SK-N-SH (cell line): ENCODE data around the gene GALNT12. TPM values are rescaled to one million over a fixed set of nuclear protein-coding genes. Genes with fewer than 3 reads are reported as not detected.

Source experiments
- CTCF ChIA-PET: fragments of 300-600, 350-600 bp; formaldehyde crosslinking; extraction: SDS; loops from one replicate; lab custom pipeline; 2021; lab: Yijun Ruan, JAX
- POLR2A ChIA-PET: fragments of 350-600 bp; sonication (Branson Sonifier 250); formaldehyde crosslinking; extraction: SDS; loops from one replicate; lab custom pipeline; 2020; ENCODE audit warnings: antibody characterized with exemption, inconsistent platforms; lab: Yijun Ruan, JAX
- DNase-seq: peaks from one replicate; pipeline ENCODE4 v3.0.0; 2012
- H2AFZ ChIP-seq: fragments of 200-600 bp; sonication (generic); 2 replicates; pipeline ENCODE4 v1.8.1; 2016; ENCODE audit warnings: antibody characterized with exemption, mild to moderate bottlenecking, low read depth
- H3F3A ChIP-seq: fragments of 200-600 bp; sonication (generic); replicated peaks from 2 replicates; pipeline ENCODE3; 2016; ENCODE audit warnings: antibody characterized with exemption, mild to moderate bottlenecking; ENCODE audit not compliant: insufficient read depth
- H3K27ac ChIP-seq, 2 experiments: fragments of 200-500 bp in 1 of 2; fragments of 200-600 bp in 1 of 2; sonication (Bioruptor generic) in 1 of 2; sonication (generic), shearing (Covaris generic) in 1 of 2; 2 replicates each; pipeline versions ENCODE4 v1.5.1 to v1.6.1; 2014 to 2016; ENCODE audit warnings: low read depth in 2 of 2, inconsistent platforms in 1 of 2, low read length in 1 of 2, mild to moderate bottlenecking in 1 of 2, mixed read lengths in 1 of 2
- H3K27me3 ChIP-seq: fragments of 200-600 bp; sonication (generic), shearing (Covaris generic); 2 replicates; pipeline ENCODE4 v1.6.1; 2016; ENCODE audit warnings: mixed run types; ENCODE audit not compliant: insufficient read depth
- H3K36me3 ChIP-seq, 2 experiments: fragments of 200-500 bp in 1 of 2; fragments of 200-600 bp in 1 of 2; sonication (Bioruptor generic) in 1 of 2; sonication (generic) in 1 of 2; replicated peaks in 1 of 2; 2 replicates each; pipeline versions ENCODE3 to v1.5.1; 2014 to 2016; ENCODE audit warnings: low read length in 1 of 2, mild to moderate bottlenecking in 1 of 2; ENCODE audit not compliant: insufficient read depth in 2 of 2, control insufficient read depth in 1 of 2
- H3K4me1 ChIP-seq, 2 experiments: fragments of 200-500 bp in 1 of 2; fragments of 200-600 bp in 1 of 2; sonication (Bioruptor generic) in 1 of 2; sonication (generic), shearing (Covaris generic) in 1 of 2; 2 replicates each; pipeline versions ENCODE4 v1.5.1 to v1.6.1; 2014 to 2016; ENCODE audit warnings: low read depth in 1 of 2, low read length in 1 of 2, mixed run types in 1 of 2; ENCODE audit not compliant: insufficient read depth in 2 of 2, control insufficient read depth in 1 of 2
- H3K4me2 ChIP-seq: fragments of 200-600 bp; sonication (generic), shearing (Covaris generic); 2 replicates; pipeline ENCODE4 v1.6.1; 2017; ENCODE audit warnings: mixed run types
- H3K4me3 ChIP-seq, 2 experiments: fragments of 200-500 bp in 1 of 2; fragments of 200-600 bp in 1 of 2; sonication (Bioruptor generic) in 1 of 2; sonication (generic), shearing (Covaris generic) in 1 of 2; 2 replicates each; pipeline versions ENCODE4 v1.5.1 to v1.8.1; 2014 to 2016; ENCODE audit warnings: low read depth in 2 of 2, inconsistent platforms in 1 of 2, low read length in 1 of 2, mild to moderate bottlenecking in 1 of 2, mixed read lengths in 1 of 2, moderate library complexity in 1 of 2
- H3K79me2 ChIP-seq: fragments of 200-600 bp; sonication (generic); 2 replicates; pipeline ENCODE4 v1.8.1; 2017; ENCODE audit warnings: mild to moderate bottlenecking; ENCODE audit not compliant: insufficient read depth
- H3K9ac ChIP-seq: fragments of 200-600 bp; sonication (generic); 2 replicates; pipeline ENCODE4 v1.6.1; 2017; ENCODE audit warnings: mixed run types
- H3K9me2 ChIP-seq: fragments of 200-600 bp; sonication (generic); 2 replicates; pipeline ENCODE4 v1.6.1; 2017; ENCODE audit warnings: mixed run types
- H3K9me3 ChIP-seq: fragments of 200-600 bp; sonication (generic); 2 replicates; pipeline ENCODE4 v1.6.1; 2017; ENCODE audit warnings: mixed run types, mild to moderate bottlenecking, moderate library complexity
- H4K20me1 ChIP-seq: fragments of 200-600 bp; sonication (generic); 2 replicates; pipeline ENCODE4 v1.6.1; 2017; ENCODE audit warnings: mild to moderate bottlenecking, mixed run types; ENCODE audit not compliant: insufficient read depth
- CHD2 ChIP-seq: fragments of 150-350 bp; IDR thresholded peaks from 2 replicates; pipeline ENCODE4 v1.6.1; 2018; ENCODE audit warnings: low read length; ENCODE audit not compliant: partially characterized antibody
- EP300 ChIP-seq, 2 experiments: IDR thresholded peaks; 2 replicates each; pipeline versions ENCODE4 v1.4.0 to v1.6.1; 2012; ENCODE audit warnings: borderline replicate concordance in 1 of 2, low read depth in 1 of 2, low read length in 1 of 2
- EZH2phosphoT487 ChIP-seq: fragments of 200-600 bp; sonication (generic); IDR thresholded peaks from 2 replicates; pipeline ENCODE4 v1.6.1; 2017; ENCODE audit warnings: low read depth, mixed run types, mild to moderate bottlenecking, antibody characterized with exemption, moderate library complexity, borderline replicate concordance
- FOXJ3 ChIP-seq: sonication (generic); formaldehyde crosslinking; IDR thresholded peaks from 2 replicates; pipeline ENCODE4 v1.5.1; 2020; ENCODE audit warnings: mild to moderate bottlenecking, missing genetic modification reagents
- GABPA ChIP-seq: IDR thresholded peaks from 2 replicates; pipeline ENCODE4 v1.4.0; 2012; ENCODE audit warnings: low read depth, mild to moderate bottlenecking
- GATA2 ChIP-seq: sonication (generic); formaldehyde crosslinking; IDR thresholded peaks from 2 replicates; pipeline ENCODE4 v1.5.0; 2020; ENCODE audit warnings: mild to moderate bottlenecking, missing genetic modification reagents
- IRF3 ChIP-seq: fragments of 150-350 bp; IDR thresholded peaks from 2 replicates; pipeline ENCODE4 v1.6.1; 2016; ENCODE audit warnings: mild to moderate bottlenecking, low read depth, low read length
- JUND ChIP-seq: IDR thresholded peaks from 2 replicates; pipeline ENCODE4 v1.4.0; 2012
- MXI1 ChIP-seq: IDR thresholded peaks from 2 replicates; pipeline ENCODE4 v1.6.1; 2012; ENCODE audit warnings: mild to moderate bottlenecking, low read depth, low read length, improper control_type of control experiment
- NFIC ChIP-seq: IDR thresholded peaks from 2 replicates; pipeline ENCODE4 v1.4.0; 2012; ENCODE audit warnings: borderline replicate concordance
- POLR2AphosphoS5 ChIP-seq: IDR thresholded peaks from 2 replicates; pipeline ENCODE4 v1.6.1; 2012; ENCODE audit warnings: low read depth, low read length
- RAD21 ChIP-seq: IDR thresholded peaks from 2 replicates; pipeline ENCODE4 v1.6.1; 2012; ENCODE audit warnings: mild to moderate bottlenecking, low read length
- REST ChIP-seq: IDR thresholded peaks from 2 replicates; pipeline ENCODE4 v1.6.1; 2012; ENCODE audit warnings: mild to moderate bottlenecking, low read depth, low read length, moderate library complexity
- SIN3A ChIP-seq: IDR thresholded peaks from 2 replicates; pipeline ENCODE4 v1.6.1; 2012; ENCODE audit warnings: low read depth, mild to moderate bottlenecking, low read length, moderate library complexity, borderline replicate concordance
- SMC3 ChIP-seq: IDR thresholded peaks from 2 replicates; pipeline ENCODE4 v1.6.1; 2012; ENCODE audit warnings: low read depth, low read length, improper control_type of control experiment
- TAF1 ChIP-seq: IDR thresholded peaks from 2 replicates; pipeline ENCODE4 v1.6.1; 2012; ENCODE audit warnings: low read depth, mild to moderate bottlenecking, low read length, moderate library complexity, borderline replicate concordance
- TCF12 ChIP-seq: IDR thresholded peaks from 2 replicates; pipeline ENCODE4 v1.4.0; 2012
- USF1 ChIP-seq: IDR thresholded peaks from 2 replicates; pipeline ENCODE4 v1.4.0; 2012; ENCODE audit warnings: low read depth, borderline replicate concordance
- USF2 ChIP-seq: fragments of 150-350 bp; IDR thresholded peaks from 2 replicates; pipeline ENCODE4 v1.6.1; 2017; ENCODE audit warnings: antibody characterized with exemption, low read length, low read depth, borderline replicate concordance
- YY1 ChIP-seq: IDR thresholded peaks from 2 replicates; pipeline ENCODE4 v1.4.0; 2012; ENCODE audit warnings: low read depth, mild to moderate bottlenecking
- WGBS: methylation state at CpG from one replicate; pipeline ENCODE4 v1.1.6; 2017; ENCODE audit warnings: low lambda C conversion rate; 5-methylcytosine and 5-hydroxymethylcytosine counted together
- polyA plus RNA-seq, 3 experiments: library from polyadenylated mRNA; depleted of rRNA; stranded (reverse); fragments of >200 nt; gene quantifications; 2 replicates each; pipeline ENCODE4 v1.2.3, GENCODE V29; 2012

The GALNT12 gene
- polyA plus RNA-seq, 1 of the 3 experiments (the other 2 are of a cell fraction) = 7.4 TPM

- no peak for TF ChIP-seq EP300 (IDR thresholded peaks at IDR 0.05; ENCODE audit: borderline replicate concordance in 1 of 2, low read depth in 1 of 2, low read length in 1 of 2)
Measured at GRCh38 chr9:98874721-98875255, 67.3 kb downstream of the GALNT12 start (continued).

- POLR2A ChIA-PET = no interaction called here
- Histone ChIP-seq H3K9me3 (no peaks in the 10 kb centered on the region), H3K4me1 (no peaks in the 10 kb centered on the region), H3K4me2 (no peak overlapping the region), H4K20me1 (no peaks in the 10 kb centered on the region), H3K9ac (no peak overlapping the region), H3K79me2 (no peaks in the 10 kb centered on the region), H3K27me3 (no peaks in the 10 kb centered on the region; the same call in 1 of the 2 replicates), H3K9me2 (no peaks in the 10 kb centered on the region), H3K36me3 (no peaks in the 10 kb centered on the region), H3K4me3 (no peak overlapping the region), H2AFZ (no peak overlapping the region), H3K27ac (no peak overlapping the region), H3F3A (no peaks in the 10 kb centered on the region)
- DNase-seq = no peak
- no peak for TF ChIP-seq TAF1
- TF ChIP-seq FOXJ3 (CRISPR knock-in tag) = no peak
- TF ChIP-seq YY1 = no peak
- TF ChIP-seq IRF3 = no peak
- TF ChIP-seq RAD21 = no peak
- TF ChIP-seq POLR2AphosphoS5 = no peak
- no peak for TF ChIP-seq TCF12
- TF ChIP-seq REST = no peak
- TF ChIP-seq GABPA = no peak
- TF ChIP-seq SMC3 = no peak
- no peak for TF ChIP-seq GATA2
- no peak for TF ChIP-seq NFIC
- TF ChIP-seq CHD2 = no peak
- no peak for TF ChIP-seq MXI1
- no peak for TF ChIP-seq JUND
- no peak for TF ChIP-seq USF2
- no peak for TF ChIP-seq USF1
- no peak for TF ChIP-seq SIN3A
- TF ChIP-seq EZH2phosphoT487 = no peak
- CTCF ChIA-PET = interaction anchor here (1.5 kb wide), 1 partner anchor 27 kb away, joined by 3 read pairs; no protein-coding TSS in a partner anchor
- 49% methylated on average over 5 of the region's 5 CpGs for WGBS
Measured at GRCh38 chr9:98875536-98875935, 68.1 kb downstream of the GALNT12 start.
